Measurements from ENCODE around the gene FGG.

DNA sequence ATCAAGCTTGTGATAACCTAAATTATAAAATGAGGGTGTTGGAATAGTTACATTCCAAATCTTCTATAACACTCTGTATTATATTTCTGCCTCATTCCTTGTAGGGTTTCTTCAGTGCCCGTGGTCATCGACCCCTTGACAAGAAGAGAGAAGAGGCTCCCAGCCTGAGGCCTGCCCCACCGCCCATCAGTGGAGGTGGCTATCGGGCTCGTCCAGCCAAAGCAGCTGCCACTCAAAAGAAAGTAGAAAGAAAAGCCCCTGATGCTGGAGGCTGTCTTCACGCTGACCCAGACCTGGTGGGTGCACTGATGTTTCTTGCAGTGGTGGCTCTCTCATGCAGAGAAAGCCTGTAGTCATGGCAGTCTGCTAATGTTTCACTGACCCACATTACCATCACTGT is 46.8 kb downstream of the FGG start:
- TF ChIP-seq, protein P1, sequence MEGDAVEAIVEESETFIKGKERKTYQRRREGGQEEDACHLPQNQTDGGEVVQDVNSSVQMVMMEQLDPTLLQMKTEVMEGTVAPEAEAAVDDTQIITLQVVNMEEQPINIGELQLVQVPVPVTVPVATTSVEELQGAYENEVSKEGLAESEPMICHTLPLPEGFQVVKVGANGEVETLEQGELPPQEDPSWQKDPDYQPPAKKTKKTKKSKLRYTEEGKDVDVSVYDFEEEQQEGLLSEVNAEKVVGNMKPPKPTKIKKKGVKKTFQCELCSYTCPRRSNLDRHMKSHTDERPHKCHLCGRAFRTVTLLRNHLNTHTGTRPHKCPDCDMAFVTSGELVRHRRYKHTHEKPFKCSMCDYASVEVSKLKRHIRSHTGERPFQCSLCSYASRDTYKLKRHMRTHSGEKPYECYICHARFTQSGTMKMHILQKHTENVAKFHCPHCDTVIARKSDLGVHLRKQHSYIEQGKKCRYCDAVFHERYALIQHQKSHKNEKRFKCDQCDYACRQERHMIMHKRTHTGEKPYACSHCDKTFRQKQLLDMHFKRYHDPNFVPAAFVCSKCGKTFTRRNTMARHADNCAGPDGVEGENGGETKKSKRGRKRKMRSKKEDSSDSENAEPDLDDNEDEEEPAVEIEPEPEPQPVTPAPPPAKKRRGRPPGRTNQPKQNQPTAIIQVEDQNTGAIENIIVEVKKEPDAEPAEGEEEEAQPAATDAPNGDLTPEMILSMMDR (optimal IDR thresholded peaks at IDR 0.05 in 1 of 3, IDR thresholded peaks at IDR 0.05 in 1 of 3, conservative IDR thresholded peaks at IDR 0.05 in 1 of 3; ENCODE audit: extremely low read depth in 1 of 3, insufficient read depth in 2 of 3, low read length in 3 of 3): no peak
- TF ChIP-seq EZH2 (IDR thresholded peaks at IDR 0.05; ENCODE audit: low read length): no peak
